Retinal pigment epithelial cell (primary cell): Measurements from ENCODE around the gene AATK.

Experiments
- DNase-seq: peaks from one replicate; pipeline ENCODE4 v3.0.0-alpha.2; 2010; ENCODE audit warnings: low read depth
- H3K4me3 ChIP-seq: 2 replicates; pipeline ENCODE4 v1.5.1; 2011; ENCODE audit warnings: mild to moderate bottlenecking, low read length, control low read depth, moderate library complexity
- TF ChIP-seq, protein P1 (sequence below): conservative IDR thresholded peaks from 2 replicates; pipeline ENCODE4 v1.5.1; 2011; ENCODE audit warnings: low read depth, low read length, control low read depth, inconsistent platforms

AATK gene

DNA sequence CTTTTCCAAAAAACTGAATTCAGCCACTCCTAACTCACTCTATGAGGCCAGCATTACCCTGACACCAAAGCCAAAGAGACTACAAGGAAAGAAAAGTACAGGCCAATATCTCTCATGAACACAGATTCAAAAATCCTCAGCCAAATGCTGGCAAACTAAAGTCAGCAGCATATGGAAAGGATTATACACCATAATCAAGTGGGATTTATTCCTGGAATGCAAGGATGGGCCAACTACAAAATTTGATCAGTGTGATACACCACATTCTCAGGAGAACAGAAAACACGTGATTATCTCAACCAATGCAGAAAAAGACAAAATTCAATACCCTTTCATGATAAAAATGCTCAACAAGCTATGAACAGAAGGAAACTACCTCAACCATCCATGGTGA is 7.7 kb upstream of the AATK start:
- H3K4me3 ChIP-seq = no peak overlapping the region

DNA sequence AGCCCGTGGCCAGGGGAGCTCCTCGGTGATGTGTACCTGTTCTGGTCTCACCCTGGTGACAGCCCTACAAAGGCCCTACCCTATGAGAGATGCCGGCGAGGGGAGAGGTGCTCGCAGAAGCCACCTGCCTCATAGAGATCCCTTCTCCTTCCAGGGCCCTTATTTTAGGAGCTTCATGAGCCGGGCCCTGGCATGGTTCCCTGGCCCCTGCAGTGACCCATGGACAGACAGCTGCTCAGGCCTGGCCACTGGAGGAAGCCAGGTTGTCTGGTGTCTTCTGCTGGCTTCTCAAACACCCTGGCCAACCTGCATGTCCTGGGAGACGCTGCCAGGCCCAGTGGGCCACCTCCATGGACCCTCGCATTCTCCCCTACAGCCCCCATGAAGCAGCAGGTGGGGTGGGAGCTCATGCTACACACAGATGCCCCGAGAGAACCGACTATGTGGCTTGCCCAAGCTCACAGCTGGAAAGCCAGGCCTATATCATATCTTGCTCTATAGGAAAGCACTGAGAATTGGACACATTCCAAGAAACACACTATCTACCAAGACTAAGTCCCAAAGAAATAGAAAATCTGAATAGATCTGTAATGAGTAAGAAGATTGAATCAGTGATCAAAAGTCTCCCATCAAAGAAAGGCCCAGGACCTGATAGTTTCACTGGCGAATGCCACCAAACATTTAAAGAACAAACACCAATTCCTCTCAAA is 7.2 kb upstream of the AATK start:
- no peak overlapping the region for H3K4me3 ChIP-seq
- TF ChIP-seq, protein P1, sequence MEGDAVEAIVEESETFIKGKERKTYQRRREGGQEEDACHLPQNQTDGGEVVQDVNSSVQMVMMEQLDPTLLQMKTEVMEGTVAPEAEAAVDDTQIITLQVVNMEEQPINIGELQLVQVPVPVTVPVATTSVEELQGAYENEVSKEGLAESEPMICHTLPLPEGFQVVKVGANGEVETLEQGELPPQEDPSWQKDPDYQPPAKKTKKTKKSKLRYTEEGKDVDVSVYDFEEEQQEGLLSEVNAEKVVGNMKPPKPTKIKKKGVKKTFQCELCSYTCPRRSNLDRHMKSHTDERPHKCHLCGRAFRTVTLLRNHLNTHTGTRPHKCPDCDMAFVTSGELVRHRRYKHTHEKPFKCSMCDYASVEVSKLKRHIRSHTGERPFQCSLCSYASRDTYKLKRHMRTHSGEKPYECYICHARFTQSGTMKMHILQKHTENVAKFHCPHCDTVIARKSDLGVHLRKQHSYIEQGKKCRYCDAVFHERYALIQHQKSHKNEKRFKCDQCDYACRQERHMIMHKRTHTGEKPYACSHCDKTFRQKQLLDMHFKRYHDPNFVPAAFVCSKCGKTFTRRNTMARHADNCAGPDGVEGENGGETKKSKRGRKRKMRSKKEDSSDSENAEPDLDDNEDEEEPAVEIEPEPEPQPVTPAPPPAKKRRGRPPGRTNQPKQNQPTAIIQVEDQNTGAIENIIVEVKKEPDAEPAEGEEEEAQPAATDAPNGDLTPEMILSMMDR = no peak
- DNase-seq = no peak

More for the DNA sequence above, 7.7 kb upstream of the AATK start:
- peak; percentile 18 for DNase-seq
- TF ChIP-seq, protein P1 = no peak

DNA sequence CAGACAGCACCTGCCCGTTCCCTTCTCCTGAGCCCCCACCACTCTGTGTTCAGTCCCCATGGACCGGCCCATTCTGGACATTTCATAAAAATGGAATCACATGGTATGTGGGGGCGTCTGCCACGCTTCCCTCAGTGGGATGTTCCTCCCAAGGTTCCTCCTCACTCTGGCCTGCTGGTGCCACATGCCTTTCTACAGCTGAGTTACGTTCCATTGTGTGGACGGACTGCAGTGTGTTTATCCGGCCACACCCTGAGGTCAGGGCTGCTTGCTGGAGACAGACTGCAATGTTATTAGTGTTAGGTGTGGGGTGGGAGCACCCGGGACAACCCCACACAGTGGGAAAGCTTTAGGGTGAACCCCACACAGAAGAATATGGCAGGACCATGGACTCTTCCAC is 5.9 kb upstream of the AATK start:
- TF ChIP-seq, protein P1 = no peak
- no peak overlapping the region for H3K4me3 ChIP-seq
- DNase-seq = no peak

DNA sequence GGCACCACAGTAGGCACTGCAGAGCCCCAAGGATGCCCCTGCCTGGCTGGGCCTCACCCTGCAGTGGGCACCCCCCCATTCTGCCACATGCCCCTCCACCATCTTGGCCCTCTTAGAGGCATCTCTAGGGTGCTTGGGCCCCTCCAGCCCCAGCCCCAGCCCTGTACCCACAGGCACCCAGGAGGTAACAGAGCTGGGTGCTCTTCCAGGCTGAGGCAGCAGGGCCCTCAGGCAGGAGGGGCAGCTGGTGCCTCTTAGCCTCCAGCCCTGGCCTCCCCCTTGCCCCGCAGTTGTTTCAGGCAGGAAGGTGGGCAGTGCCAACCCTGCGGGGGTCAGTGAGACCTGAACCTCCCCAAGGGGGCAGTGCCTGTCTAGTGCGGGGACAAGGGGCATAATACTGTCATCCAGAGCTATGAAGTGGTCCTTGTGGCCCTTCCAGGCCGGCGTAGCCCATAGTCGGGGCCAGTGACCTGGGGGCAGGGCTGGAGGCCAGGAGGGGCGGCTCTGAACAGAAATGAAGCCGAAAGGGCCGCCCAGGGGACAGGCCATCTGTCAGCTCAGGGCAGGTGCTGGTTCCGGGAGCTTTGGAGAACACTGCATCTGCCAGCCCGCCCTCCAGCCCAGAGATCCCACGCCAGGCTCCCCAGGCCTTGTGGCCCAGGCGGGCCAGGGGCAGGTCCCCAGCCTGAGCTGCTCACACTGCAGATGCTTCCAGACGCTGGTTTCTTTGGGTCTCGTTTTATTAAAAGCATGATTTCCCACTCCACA is 4.9 kb upstream of the AATK start:
- H3K4me3 ChIP-seq = no peak overlapping the region
- no peak for DNase-seq
- TF ChIP-seq, protein P1 = no peak

DNA sequence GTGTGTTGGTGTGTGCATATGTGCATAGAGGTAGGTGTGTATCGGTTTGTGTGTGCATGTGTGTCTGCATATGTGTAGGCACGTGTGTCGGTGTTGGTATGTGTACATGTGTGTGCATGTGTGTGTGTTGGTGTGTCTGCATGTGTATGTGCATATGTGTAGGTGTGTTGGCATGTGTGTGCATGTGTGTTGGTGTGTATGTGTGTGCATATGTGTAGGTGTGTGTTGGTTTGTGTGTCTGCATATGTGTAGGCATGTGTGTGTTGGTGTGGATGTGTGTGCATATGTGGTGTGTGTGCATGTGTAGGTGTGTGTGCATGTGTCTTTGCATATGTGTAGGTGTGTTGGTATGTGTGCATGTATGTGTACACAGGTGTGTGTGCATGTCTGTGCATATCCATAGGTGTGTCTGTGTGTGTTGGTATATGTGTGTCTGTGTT is 3.9 kb upstream of the AATK start:
- no peak overlapping the region for H3K4me3 ChIP-seq
- no peak for DNase-seq
- TF ChIP-seq, protein P1 = no peak

DNA sequence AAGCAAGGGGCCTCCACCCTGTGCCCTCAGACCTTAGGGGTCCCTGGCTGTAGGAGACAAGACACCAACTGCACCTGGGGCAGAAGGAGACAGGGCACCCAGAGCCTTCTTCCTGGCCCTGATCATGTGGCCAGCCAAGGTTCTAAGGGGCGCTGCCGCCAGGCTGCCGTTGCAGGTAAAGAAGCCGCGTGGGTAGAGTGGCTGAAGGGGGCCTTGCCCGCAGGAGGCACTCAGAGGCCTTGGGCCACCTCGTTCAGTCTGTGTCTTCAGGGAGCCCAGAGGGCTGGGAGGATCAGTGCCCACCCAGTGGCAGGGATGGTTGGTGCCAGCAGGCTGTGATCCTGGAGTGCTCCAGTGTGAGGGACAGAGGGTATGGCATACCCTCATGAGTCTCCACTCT is 1.6 kb upstream of the AATK start:
- TF ChIP-seq, protein P1 = no peak
- no peak for DNase-seq
- H3K4me3 ChIP-seq = no peak overlapping the region

DNA sequence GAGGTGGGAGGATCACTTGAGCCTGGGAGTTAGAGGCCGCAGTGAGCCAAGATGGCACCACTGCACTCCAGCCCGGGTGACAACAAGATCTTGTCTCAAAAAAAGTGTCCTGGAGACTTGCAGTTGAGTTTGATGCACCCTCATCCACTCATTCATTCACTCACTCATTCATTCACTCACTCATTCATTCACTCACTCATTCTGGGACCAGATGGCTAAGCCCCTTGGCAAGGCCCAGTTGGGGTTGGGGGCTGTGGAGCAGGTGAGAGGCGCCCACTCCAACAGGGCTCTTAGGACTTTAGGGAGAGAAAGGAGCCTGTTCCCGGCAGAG is 1.1 kb upstream of the AATK start:
- no peak overlapping the region for H3K4me3 ChIP-seq
- DNase-seq = no peak
- TF ChIP-seq, protein P1 = no peak
